ENCODE measurements around the gene KLHL21. TPM values are rescaled to one million over a fixed set of nuclear protein-coding genes. Genes with fewer than 3 reads are reported as not detected.

KLHL21 gene
- total and polyA plus RNA-seq, 12 donors, result 20.4 to 93.3 (median 69.6) TPM

- WGBS, 2 donors, result 4 to 8% methylated on average over 19 of the region's 19 CpGs
- DNase-seq, result peak; percentile 72 to 84
- peak in 7 of 8 donors; percentile 21 to 67 (median 52) for ATAC-seq
- Histone ChIP-seq H3K4me1 (peaks cover 13 to 58% (median 41%) of the 10 kb centered on the region in 9 donors), H3K27ac (peak overlapping the region; percentile 96 to 100 (median 99)), H3K9me3 (no peaks in the 10 kb centered on the region), H3K4me3 (peak overlapping the region; percentile 26 to 92 (median 86)), H3K36me3 (peaks cover 0 to 9% (median under 1%) of the 10 kb centered on the region in 9 donors), H3K27me3 (no peaks in the 10 kb centered on the region)
- intact Hi-C loops (cut with DNase I), result loop anchor here in 3 of 10 donors (1.0 to 10.0 kb wide), 3 partner anchors 9 to 52 kb away; partner anchors contain the start of genes NOL9 (in 2 of the 3), PHF13 (in 2 of the 3) and TAS1R1 (in 1 of the 3)
- peak in 1 of 9 donors; percentile 13 for TF ChIP-seq CTCF (IDR thresholded peaks at IDR 0.05)
Measured at GRCh38 chr1:6603915-6604558, 1.4 kb upstream of the KLHL21 start.

- ATAC-seq (peak; percentile 19 to 47 (median 35)), DNase-seq (peak; percentile 69 to 71)
- H3K27ac ChIP-seq, result peak overlapping the region; percentile 96 to 100 (median 99)
- TF ChIP-seq CTCF (IDR thresholded peaks at IDR 0.05), result no peak
- H3K36me3 ChIP-seq, result peaks cover 0 to 15% (median 7%) of the 10 kb centered on the region in 9 donors
- peaks cover 13 to 62% (median 46%) of the 10 kb centered on the region in 9 donors for H3K4me1 ChIP-seq
- no peaks in the 10 kb centered on the region for H3K27me3 ChIP-seq
- peak overlapping the region; percentile 26 to 92 (median 86) for H3K4me3 ChIP-seq
- intact Hi-C loops (cut with DNase I), result loop anchor here in 2 of 10 donors (1.0 to 10.0 kb wide), 3 partner anchors 10 to 51 kb away; partner anchors contain the start of genes NOL9 (in 2 of the 2), PHF13 (in 1 of the 2) and TAS1R1 (in 1 of the 2)
- no peaks in the 10 kb centered on the region for H3K9me3 ChIP-seq
- 1% methylated on average over 36 of the region's 36 CpGs for WGBS, 2 donors
Measured at GRCh38 chr1:6603238-6603914, 707 bp upstream of the KLHL21 start.

GRCh38 chr1:6601923-6602668 lies 573 bp downstream of the KLHL21 start:
- peaks cover 24 to 74% (median 59%) of the 10 kb centered on the region in 9 donors for H3K4me1 ChIP-seq
- DNase-seq, result peak; percentile 38 to 60
- peaks cover 0 to 28% (median 18%) of the 10 kb centered on the region in 9 donors for H3K36me3 ChIP-seq
- no peaks in the 10 kb centered on the region for H3K9me3 ChIP-seq
- peak overlapping the region; percentile 68 to 96 (median 86) for H3K4me3 ChIP-seq
- intact Hi-C loops (cut with DNase I), result loop anchor here in 3 of 10 donors (1.0 to 10.0 kb wide), 4 partner anchors 21 to 50 kb away; partner anchors contain the start of genes NOL9 (in 3 of the 3) and TAS1R1 (in 1 of the 3)
- no peaks in the 10 kb centered on the region for H3K27me3 ChIP-seq
- WGBS, 2 donors, result 0 to 1% methylated on average over 95 to 103 of the region's 103 CpGs
- peak overlapping the region; percentile 96 to 100 (median 99) for H3K27ac ChIP-seq
- peak in 6 of 8 donors; percentile 0 to 33 (median 19) for ATAC-seq
- no peak for TF ChIP-seq CTCF (IDR thresholded peaks at IDR 0.05)
